GM21737 (cell line): ENCODE measurements around the gene ELP4.

Source experiments
- ATAC-seq: cut with Tn5 transposase; IDR thresholded peaks from one replicate; pipeline ENCODE4 v1.9.1; 2021; ENCODE audit warnings: mild to moderate bottlenecking, moderate library complexity; ENCODE audit not compliant: unreplicated experiment

The ELP4 gene

DNA sequence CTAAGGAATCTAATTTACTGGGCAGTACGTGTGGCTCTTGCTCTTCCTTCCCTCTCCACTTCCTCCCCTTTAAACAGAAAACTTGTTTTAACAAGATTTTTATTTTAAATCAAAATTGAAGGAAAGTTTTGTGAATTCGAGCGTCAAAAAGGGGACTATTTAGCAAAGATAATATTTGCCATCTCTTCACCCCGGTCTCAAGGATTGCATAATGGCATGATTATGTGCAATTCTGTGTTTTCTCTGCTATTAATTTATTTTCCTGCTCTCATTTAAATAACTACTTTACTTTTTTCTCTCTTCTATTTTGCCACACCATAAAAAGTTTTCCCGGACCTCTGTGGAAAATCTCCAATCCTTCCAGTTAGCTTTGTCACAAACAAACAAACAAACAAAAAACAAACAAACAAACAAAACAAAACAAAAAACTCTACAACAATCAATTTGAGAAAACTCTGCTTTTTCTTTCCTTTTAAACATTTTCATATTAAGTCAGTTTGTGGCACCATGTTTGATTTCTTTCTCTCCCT, 311.7 kb downstream of the ELP4 start:
- ATAC-seq: no peak

DNA sequence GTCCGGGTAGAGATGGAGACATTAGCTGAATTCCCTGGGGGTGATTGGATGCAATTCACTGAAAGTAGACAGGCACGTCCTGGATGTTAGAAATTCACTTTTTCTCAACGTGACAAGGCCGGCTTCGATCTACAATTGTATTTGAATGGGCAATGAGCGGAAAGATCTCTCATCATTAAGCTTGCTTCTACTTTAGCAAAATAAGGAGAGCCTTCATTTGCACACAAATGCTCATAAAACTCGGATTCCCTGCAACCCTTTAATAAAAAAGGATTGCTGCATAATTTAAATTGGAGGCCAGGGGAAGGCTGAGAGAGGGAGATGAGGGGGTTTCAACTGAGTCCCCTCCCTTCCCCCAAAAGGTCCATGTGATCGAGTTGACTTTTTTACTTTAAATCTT, 312.2 kb downstream of the ELP4 start:
- no peak for ATAC-seq

DNA sequence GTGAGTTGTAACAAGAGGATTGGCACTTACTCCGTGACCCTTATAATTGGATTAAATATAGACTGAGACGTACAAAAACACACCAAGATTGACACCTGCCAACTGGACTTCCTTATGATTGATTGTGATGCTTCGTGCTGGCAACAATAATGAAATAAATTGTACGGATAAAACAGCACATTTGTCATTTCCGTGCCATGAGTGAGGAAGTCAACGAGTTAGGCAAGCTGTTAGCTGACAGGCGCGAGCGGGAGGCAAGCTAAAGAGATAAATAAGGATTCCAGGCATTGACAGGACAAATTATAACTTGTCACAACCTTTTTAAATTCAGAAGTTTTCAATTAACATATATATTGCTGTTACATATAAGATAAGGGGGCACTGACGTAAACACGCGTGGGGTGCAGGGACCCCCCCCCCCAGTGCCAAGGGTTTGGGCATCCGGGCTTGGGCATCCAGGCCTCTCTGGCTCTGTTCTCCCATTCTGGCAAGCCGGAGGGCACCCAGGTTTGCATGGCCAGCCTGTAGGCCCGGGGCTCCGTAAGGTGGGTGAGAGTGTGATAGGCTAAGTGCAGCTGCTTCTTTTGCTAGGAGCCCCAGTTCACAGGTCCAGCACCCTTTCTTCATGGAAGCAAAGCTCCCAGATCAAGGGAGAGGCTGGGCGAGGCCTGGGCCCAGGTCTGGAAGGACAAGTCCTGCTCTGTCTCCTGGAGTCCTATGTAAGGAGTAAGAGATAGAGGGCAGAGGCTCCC, 312.8 kb downstream of the ELP4 start:
- no peak for ATAC-seq

DNA sequence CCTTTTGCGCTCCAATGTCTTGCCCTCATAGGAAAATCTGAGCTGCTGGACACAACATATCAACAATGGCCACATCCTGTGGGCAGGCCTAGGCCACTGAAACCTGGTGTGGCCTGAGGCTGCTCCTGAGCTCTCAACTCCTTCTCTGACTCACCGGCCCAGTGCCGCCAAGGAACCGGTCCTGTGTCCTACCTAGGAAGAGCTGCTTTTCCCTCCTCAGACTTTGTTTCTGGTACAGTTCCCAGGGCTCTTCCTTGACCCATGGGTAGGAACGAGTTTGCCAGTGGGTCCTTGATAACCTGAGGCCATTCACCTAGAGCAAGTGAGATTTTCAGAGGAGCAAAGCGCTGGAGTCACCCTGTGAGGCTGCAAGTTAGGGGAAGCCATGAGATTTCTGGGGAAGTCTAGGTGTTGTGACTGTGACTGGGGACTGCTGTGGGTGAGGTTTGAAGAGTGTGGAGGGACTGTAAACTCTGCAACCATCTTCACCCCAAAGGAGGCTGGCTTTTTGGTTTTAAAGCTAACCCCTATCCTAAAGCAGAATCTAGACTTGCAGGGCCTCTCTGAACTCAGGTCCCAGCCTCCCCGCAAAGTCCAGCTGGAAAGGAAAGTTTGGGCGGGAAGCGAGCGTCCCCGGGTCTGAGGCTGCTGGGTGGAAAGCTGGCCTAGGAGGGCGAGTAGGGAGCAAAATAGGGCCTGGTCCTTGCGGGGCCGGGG, 313.5 kb downstream of the ELP4 start:
- ATAC-seq: no peak

DNA sequence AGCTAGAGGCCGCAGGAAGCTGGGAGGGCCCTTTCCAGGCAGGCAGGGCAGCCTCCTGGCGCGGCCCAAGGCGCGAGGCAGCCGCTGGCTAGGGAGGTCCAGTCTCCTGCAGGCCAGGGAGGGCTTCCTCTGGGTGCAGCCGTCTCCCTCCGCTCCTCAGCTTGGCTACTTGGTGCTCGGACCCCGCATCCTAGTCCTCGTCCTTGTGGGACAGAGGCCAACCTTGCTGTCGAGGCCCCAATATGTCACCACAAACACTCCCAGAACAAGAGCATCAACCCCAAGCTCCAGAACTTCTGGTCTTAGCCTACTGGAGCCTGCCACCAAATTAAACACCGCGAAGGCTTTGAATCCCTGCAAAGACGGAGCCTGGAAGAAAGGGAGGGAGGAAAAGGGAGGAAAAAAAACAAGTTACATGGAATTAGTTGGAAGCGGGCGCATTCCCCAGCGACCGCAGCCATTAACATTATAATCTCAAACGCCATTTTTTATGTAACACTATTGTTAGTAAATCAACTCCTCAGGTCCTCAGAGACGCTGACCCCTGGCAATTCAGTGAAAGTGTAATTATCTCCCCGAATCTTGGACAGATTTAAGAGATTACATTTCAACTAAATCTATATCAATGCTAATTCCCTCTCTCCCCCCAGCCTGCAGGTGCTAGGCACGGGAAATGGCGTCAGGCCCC, 314.2 kb downstream of the ELP4 start:
- ATAC-seq: no peak

DNA sequence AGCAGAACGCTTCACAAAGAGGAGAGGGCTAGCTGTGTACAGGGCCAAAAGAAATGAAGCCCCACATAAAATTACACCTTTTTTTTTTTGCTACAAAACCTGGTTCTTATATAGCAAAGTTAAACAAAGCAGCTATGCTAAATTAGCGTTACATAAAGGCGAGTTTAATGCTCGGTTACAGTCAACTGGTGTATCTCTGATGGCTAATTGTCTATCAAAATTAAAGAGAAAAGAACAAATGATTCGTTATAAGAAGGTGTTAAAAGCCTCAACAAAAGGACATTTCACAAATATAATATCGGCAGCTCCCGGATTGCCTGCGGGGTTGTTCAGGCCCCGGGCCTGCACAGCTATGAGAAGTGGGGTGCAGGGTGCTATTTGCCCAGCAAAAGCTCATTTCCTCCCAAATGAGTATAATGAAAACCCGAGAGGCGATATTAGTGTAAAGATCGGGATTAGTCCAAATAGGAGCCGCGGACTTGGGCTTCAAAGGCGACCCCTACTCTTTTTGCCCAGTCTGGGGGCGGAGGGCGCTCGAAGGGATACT, 314.8 kb downstream of the ELP4 start:
- no peak for ATAC-seq

DNA sequence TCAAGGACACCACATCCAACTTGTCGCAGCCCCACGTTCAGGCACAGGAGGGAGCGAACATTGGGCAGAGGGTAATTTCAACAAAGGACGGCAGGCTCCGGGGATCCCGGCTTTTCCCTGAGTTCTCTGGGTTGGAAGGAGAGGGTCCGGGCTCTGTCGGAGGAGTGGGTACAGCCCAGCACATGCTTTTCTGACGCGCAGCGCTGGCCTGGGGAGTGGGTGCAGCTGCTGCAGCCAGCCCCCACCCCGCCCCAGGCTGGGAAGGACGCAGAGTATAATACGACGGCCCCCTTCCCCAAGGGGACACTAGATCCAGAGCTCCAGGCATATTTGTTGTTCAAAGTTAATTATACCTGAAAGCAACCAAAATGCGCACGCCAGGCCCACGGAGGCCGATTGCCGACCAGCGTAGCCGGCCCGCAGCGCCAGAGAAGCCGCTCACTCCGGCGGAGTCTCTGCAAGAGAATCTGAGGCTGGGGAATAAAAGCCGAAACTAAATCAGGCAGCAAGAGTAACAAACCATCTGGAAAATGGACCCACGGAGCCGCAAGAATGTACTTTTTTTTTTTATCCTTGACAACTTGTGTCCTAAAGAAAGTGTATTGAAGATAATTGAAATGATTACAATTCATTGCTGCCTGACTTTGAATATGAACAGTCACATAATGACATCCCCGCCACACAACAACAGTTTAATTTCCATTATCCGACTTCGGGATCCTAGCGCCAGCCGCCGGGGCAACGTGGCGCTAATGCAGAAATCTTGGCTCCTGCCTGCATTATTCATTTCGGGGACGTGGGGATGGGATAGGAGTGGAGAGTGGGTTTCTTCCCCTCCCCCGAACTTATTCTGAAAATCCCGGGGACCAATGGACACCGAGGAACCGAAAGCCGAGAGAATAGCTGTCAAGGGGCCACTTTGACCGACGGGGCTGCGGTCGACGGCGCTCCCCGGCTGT, 315.6 kb downstream of the ELP4 start:
- no peak for ATAC-seq

DNA sequence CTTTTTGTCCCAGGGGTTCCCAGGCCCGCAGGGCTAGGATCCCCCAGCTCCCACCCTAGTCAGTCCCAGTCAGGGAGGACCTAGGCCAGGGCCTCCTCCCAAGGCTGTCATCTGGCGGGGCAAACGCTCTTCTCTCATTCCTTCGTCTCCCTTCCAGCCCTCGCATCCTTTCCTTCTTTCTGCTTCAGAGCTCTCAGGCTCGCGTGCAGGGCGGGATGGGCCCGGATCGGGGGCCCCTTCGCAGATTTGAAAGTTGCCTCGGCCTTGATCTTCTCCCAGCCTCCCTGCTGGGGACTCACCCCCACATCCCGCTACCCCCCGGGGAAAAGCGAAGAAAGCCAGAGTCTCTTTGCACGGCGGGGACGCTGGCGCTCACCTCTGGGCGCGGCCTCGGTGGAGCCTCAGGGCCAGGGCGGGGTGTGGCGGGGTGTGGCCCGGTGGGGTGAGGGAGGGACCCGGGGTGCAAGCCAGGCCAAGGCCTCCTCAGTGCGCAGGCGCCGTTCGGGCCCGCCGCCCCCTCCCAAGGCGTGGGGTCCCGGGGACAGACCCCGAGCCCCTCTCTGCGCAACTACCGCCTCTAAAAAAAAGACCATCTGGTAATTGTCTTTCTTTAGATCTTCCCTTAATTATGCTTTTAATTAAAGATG, 316.4 kb downstream of the ELP4 start:
- no peak for ATAC-seq

DNA sequence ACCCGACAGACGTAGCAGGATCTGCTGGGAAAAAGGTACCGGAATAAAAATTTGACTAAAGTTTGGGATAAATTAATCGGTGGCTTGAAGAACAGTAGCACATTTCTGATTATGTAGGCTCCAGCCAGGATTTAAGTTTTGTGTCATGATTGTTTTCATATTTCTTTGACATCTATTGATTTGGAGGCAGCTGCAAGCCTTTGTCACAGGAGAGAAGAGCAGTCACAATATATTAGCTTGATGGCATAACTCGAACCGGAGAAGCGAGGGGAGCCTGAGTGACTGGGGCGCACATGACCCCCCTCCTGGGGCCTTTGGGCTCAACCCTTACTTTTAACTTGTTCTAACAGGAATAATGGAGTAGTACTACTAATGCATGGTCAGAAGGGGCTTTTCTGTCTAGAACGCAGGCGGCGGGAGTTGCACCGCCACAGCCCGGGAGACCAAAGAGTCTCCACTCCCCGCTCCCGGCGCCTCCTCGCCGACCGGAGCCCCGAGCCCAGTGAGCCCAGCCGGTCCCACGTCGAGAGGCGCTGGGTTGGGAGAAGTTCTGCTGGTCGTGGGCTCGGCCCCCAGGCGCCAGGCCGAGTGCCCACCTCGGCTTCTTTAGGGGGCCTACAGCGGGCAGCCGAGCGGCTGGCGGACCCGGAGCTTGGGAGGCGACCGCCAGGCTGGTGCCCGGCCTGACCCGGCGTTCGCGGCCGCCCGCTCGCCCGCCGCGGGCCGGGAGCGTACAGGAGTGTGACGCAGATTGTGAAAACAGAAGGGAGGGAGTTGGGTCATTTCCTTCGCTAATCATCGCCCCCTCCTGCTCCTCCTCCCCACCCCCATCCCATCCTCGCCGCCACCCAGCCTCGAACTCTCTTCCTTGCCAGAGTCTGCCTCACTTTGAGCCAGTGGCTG, 317.2 kb downstream of the ELP4 start:
- ATAC-seq: no peak

DNA sequence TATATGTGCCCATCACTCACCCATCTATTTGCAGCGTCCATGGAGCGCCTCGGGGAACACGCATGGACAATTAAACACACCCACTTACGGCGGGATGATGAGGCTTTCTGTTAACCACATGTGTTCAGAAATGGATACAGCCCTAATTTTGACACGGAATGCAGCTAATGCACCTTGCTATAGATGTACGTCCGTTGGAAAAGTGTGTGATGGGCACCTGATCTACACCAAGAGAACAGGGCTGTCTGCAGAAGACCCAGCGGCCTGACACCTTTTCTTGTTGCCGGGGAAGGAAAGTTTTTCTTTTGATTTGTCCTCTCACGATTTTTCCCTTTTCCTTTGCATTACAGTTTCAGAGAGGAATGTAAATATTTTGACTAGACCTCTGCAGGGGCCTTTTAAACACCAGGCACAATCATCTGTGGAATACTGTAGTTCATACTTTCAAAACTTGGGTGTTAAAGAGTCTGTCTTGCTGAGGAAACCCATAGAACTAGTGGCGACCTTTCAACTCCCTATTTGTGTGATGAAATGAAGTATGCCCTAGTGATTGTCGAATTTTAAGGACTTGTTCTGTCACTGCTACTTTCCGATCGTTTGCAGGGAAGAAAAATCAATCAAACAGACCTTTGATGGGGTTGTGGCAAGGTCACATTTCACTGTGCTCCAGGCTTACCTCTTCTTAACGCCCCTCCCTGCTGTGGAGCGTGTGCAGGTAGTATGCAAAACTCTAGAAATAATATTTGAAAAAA, 318.1 kb downstream of the ELP4 start:
- ATAC-seq: no peak

DNA sequence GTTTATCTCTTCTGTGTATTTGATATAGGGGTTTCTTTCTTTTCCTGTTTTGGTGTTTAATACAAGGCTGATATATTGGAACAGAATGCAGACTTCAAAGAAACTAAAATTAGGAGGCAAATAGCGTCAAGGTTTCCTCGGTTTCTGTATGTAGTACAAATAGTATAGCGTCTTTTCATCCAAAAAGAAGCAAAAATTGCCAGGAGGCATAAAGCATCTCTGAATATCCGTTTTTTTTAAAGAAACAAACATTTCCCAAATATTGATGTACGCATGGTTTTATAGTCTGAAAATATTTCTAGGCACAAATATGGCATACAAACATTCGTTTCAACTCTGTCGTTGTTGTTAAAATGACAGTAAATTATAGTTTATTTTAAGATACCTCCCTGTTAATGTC, 318.6 kb downstream of the ELP4 start:
- no peak for ATAC-seq

DNA sequence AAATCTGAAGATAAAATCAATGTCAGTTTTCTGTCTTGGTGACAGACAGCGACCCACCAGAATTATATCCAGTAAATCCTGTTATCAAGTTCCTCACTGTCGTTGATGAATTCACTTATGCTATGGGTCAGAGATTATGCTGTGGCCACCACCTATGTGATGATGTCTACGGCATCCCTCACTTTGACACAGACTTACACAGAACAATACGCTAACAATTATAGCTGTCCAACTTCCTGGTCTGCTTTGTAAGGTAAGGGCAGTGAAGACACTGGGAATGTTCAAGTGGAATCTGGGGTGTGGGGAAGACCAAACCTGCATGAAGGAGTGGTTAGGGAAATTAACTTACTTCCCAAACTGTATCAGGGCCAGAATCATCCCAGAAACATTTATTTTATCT, 320.8 kb downstream of the ELP4 start:
- ATAC-seq: no peak

DNA sequence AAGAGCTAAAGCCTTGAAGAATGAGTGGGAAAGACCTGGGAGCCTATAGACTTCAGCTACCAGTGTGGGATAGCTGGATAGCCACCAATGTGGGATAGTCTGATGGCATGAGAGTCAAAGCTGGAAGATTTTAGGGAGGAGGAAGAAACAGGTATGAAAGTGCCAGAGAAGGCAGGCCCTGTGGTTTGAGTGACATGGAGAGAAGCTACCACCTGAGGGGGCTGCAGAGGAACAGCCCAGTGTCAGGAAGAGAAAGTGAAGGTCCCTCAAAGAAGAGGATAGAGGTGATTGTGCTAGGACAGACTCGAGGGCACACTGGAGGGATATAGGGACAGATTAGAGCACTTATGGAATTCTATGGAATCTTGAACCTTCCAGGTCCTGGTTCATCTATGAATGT, 324.7 kb downstream of the ELP4 start:
- ATAC-seq: no peak
